Activated B cell treated with CpG ODN at 0.5 μM for 24 hours (primary cell): ENCODE measurements around the gene ILF3. TPM values are rescaled to one million over a fixed set of nuclear protein-coding genes. Genes with fewer than 3 reads are reported as not detected.
A peak's percentile ranks its signal among the peaks of the same experiment; 100 is the strongest.

Experiments used
- ATAC-seq: fragments of 200-7000 bp; cut with Tn5 transposase; one replicate; pipeline ENCODE4 v1.10.0; 2021; ENCODE audit warnings: low read depth, mild to moderate bottlenecking, moderate library complexity
- CTCF ChIA-PET: fragments of 350-600 bp; sonication (Branson Sonifier 250); formaldehyde crosslinking; loops from one replicate; lab custom pipeline; 2021; ENCODE audit warnings: antibody characterized with exemption; lab: Charles Lee
- POLR2A ChIA-PET: fragments of 350-600 bp; sonication (Branson Sonifier 250); formaldehyde crosslinking; loops from one replicate; lab custom pipeline; 2021; ENCODE audit warnings: antibody characterized with exemption; lab: Charles Lee
- DNase-seq: peaks from one replicate; pipeline ENCODE4 v3.0.0; 2022
- H3K27ac Mint-ChIP-seq: one replicate; pipeline ENCODE4 v1.8.0; 2020; ENCODE audit warnings: mixed read lengths
- H3K27me3 Mint-ChIP-seq: one replicate; pipeline ENCODE4 v1.8.0; 2021; ENCODE audit warnings: mixed read lengths
- H3K36me3 Mint-ChIP-seq: one replicate; pipeline ENCODE4 v1.8.0; 2021; ENCODE audit warnings: low read depth, mixed read lengths
- H3K4me1 Mint-ChIP-seq: one replicate; pipeline ENCODE4 v1.8.0; 2021; ENCODE audit warnings: mixed read lengths
- H3K4me3 Mint-ChIP-seq: one replicate; pipeline ENCODE4 v1.8.0; 2020; ENCODE audit warnings: mild to moderate bottlenecking, mixed read lengths
- H3K9me3 Mint-ChIP-seq: one replicate; pipeline ENCODE4 v1.8.0; 2020; ENCODE audit warnings: mixed read lengths
- intact Hi-C: fragments of 100-400 bp; cut with micrococcal nuclease; formaldehyde crosslinking; loops from one replicate; pipeline ENCODE4 v1.15.1; 2024
- total RNA-seq: library from RNA; stranded (reverse); gene quantifications from 2 replicates; pipeline ENCODE4 v1.2.3, GENCODE V29; 2022
- TF ChIP-seq, protein P1 (sequence below): fragments of 200-600 bp; IDR thresholded peaks from one replicate; pipeline ENCODE4 v1.8.0; 2022; ENCODE audit warnings: antibody characterized with exemption, mild to moderate bottlenecking

Gene ILF3
- total RNA-seq, 1 donor from 2014 or later, result 399 TPM

DNA sequence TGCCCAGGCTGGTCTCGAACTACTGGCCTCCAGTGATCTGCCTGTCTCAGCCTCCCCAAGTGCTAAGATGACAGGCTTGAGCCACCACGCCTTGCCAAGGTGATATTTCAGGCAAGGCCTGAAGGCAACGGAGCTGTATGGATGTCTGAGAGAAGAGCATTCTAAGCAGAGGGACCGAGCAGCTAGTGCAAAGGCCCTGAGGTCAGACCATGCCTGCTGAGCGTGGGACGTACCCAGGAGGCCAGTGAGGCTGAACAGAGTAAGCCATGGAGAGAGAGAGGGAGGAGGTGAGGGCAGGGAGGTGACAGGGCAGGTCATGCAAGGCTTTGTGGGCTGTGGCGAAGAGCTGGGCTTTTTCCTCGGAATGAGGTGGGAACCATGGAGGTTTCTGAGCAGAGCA, 32.2 kb upstream of the ILF3 start:
- intact Hi-C loops, result no loop called here
- H3K27me3 Mint-ChIP-seq, result no peaks in the 10 kb centered on the region
- ChIA-PET POLR2A (interaction anchor here (0.6 to 1.0 kb wide), 3 partner anchors 14 to 23 kb away, joined by 3 to 5 read pairs (median 3); no protein-coding TSS in a partner anchor), CTCF (interaction anchor here (1.5 kb wide), 1 partner anchor 10 kb away, joined by 3 read pairs; no protein-coding TSS in a partner anchor)
- DNase-seq, result no peak
- TF ChIP-seq, protein P1, sequence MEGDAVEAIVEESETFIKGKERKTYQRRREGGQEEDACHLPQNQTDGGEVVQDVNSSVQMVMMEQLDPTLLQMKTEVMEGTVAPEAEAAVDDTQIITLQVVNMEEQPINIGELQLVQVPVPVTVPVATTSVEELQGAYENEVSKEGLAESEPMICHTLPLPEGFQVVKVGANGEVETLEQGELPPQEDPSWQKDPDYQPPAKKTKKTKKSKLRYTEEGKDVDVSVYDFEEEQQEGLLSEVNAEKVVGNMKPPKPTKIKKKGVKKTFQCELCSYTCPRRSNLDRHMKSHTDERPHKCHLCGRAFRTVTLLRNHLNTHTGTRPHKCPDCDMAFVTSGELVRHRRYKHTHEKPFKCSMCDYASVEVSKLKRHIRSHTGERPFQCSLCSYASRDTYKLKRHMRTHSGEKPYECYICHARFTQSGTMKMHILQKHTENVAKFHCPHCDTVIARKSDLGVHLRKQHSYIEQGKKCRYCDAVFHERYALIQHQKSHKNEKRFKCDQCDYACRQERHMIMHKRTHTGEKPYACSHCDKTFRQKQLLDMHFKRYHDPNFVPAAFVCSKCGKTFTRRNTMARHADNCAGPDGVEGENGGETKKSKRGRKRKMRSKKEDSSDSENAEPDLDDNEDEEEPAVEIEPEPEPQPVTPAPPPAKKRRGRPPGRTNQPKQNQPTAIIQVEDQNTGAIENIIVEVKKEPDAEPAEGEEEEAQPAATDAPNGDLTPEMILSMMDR, result no peak
- peaks cover 46% of the 10 kb centered on the region for H3K4me1 Mint-ChIP-seq
- H3K4me3 Mint-ChIP-seq, result no peak overlapping the region
- H3K36me3 Mint-ChIP-seq, result peaks cover 51% of the 10 kb centered on the region
- no peaks in the 10 kb centered on the region for H3K9me3 Mint-ChIP-seq
- ATAC-seq, result no peak
- H3K27ac Mint-ChIP-seq, result peak overlapping the region; percentile 22

DNA sequence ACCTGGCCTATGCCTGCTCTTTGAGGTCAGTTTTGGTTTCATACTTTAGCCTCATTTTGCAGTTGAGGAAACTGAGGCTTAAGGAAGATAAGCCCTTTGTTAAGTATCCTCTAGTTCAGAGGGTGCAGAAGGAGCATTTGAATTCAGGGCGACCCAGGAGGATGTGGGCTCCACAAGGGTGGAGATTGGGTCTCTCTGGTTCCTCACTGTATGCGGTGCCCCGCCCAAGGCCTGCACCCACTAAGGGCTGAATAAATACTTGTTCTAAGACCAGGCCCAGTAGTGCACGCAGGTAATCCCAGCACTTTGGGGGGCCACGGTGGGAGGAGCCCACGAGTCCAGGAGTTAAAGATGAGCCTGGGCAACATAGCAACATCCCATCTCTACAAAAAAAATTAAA, 29.6 kb upstream of the ILF3 start:
- DNase-seq, result no peak
- ChIA-PET CTCF (interaction anchor here (2.2 kb wide), 1 partner anchor 19 kb away, joined by 6 read pairs; no protein-coding TSS in a partner anchor), POLR2A (no interaction called here)
- peaks cover 37% of the 10 kb centered on the region for H3K4me1 Mint-ChIP-seq
- ATAC-seq, result peak; percentile 34
- peaks cover 57% of the 10 kb centered on the region for H3K36me3 Mint-ChIP-seq
- peak overlapping the region; percentile 16 for H3K4me3 Mint-ChIP-seq
- TF ChIP-seq, protein P1, result no peak
- no peaks in the 10 kb centered on the region for H3K27me3 Mint-ChIP-seq
- no peak overlapping the region for H3K27ac Mint-ChIP-seq
- intact Hi-C loops, result no loop called here
- H3K9me3 Mint-ChIP-seq, result no peaks in the 10 kb centered on the region

DNA sequence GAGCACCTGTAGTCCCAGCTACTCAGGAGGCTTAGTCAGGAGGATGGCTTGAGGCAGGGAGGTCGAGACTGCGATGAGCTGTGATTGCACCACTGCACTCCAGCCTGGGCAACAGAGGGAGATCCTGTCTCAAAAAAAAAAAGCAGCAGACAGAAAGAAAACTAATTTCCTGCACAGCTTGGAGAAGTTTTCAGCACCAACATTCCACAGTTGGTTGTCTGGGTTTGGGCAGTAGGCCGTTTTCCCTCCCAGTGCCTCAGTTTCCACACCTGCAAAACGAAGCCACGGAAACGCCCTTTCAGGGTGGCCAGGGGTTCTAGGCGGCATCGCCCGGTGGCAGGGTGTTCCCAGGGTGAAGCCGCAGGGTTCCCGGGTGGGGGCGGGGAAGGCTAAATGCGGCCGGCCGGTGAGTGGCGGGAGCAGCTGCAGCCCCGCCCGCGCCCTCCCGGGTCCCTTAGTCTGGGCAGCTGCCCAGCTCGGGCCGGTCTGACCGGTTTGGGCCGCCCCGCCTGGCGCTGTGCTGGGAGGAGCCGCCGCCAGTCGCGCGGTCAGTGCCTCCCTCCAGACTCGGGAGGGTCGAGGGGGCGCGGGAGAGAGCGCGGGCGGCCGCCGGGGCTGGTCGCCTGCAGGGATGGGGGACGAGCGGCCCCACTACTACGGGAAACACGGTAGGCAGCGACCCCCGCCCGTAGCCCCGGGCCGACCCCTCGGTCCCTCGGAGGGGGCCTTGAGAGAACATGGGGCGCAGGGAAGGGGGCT, 29.0 kb upstream of the ILF3 start, which contains the start of gene SLC44A2:
TSS of gene SLC44A2 (plus strand) at position 551 of the 759 bp plus-strand sequence. CDS start at position 632, 81 bp downstream.
- ChIA-PET POLR2A (no interaction called here), CTCF (no interaction called here)
- Mint-ChIP-seq H3K4me3 (peak within 1 kb of the TSS; percentile 16), H3K27ac (peak within 1 kb of the TSS; percentile 46), H3K36me3 (peaks cover 55% of the 10 kb centered on the region), H3K4me1 (peaks cover 37% of the 10 kb centered on the region), H3K27me3 (no peaks in the 10 kb centered on the region), H3K9me3 (no peaks in the 10 kb centered on the region)
- TF ChIP-seq, protein P1, result no peak
- intact Hi-C loops, result no loop called here
- DNase-seq (no peak), ATAC-seq (no peak)

DNA sequence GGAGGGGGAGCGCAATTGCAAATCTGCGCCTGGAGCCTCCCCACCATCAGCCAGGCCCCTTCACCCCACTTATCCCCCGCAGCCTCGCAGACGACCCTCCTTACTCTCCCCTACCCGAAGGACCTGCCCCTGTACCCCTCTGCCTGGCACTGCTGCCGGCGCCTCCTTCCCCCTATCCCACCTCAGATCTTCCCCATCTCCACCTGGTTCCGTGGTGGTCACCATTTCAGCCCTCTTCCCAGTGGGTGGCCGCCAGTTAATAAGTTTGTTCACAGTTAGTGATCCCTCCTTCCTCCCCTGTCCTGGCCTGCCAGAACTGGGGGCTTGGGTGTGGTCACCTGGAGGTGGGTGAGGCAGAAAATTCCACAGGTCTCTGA, 28.4 kb upstream of the ILF3 start:
- H3K36me3 Mint-ChIP-seq, result peaks cover 55% of the 10 kb centered on the region
- intact Hi-C loops, result no loop called here
- no peak for ATAC-seq
- TF ChIP-seq, protein P1, result no peak
- no peaks in the 10 kb centered on the region for H3K9me3 Mint-ChIP-seq
- ChIA-PET CTCF (no interaction called here), POLR2A (interaction anchor here (0.8 kb wide), 1 partner anchor 29 kb away, joined by 3 read pairs; no protein-coding TSS in a partner anchor)
- H3K27ac Mint-ChIP-seq, result peak overlapping the region; percentile 46
- H3K4me1 Mint-ChIP-seq, result peaks cover 33% of the 10 kb centered on the region
- no peak for DNase-seq
- H3K27me3 Mint-ChIP-seq, result no peaks in the 10 kb centered on the region
- no peak overlapping the region for H3K4me3 Mint-ChIP-seq

DNA sequence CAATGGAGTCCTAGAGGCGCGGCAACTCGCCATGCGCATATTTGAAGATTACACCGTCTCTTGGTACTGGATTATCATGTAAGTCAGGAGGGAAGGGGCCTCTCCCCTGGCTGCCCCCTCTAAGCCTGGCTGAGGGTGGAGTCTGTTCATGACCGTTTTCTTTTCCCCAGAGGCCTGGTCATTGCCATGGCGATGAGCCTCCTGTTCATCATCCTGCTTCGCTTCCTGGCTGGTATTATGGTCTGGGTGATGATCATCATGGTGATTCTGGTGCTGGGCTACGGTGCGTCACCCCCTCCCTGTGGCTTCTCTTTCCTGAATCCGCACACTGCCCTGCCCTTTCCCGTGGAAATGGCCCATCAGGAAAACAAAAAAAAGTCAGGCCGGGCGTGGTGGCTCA, 22.3 kb upstream of the ILF3 start:
- H3K4me3 Mint-ChIP-seq, result no peak overlapping the region
- CTCF ChIA-PET, result no interaction called here
- H3K4me1 Mint-ChIP-seq, result peaks cover 4% of the 10 kb centered on the region
- ATAC-seq, result no peak
- no peaks in the 10 kb centered on the region for H3K9me3 Mint-ChIP-seq
- peak overlapping the region; percentile 30 for H3K27ac Mint-ChIP-seq
- peaks cover 77% of the 10 kb centered on the region for H3K36me3 Mint-ChIP-seq
- TF ChIP-seq, protein P1, result no peak
- POLR2A ChIA-PET, result interaction anchor here (0.7 kb wide), 1 partner anchor 207 kb away, joined by 7 read pairs; no protein-coding TSS in a partner anchor
- intact Hi-C loops, result no loop called here
- no peaks in the 10 kb centered on the region for H3K27me3 Mint-ChIP-seq
- no peak for DNase-seq
